IMR-90 (cell line): ENCODE results near the gene RIIAD1. TPM values are rescaled to one million over a fixed set of nuclear protein-coding genes. Genes with fewer than 3 reads are reported as not detected.

Experiments
- ATAC-seq: fragments of 200-7000 bp; cut with Tn5 transposase; 2 replicates; pipeline ENCODE4 v1.9.1; 2020; ENCODE audit warnings: low read depth, mild to moderate bottlenecking, moderate library complexity
- BruUV-seq: library from RNA; stranded (reverse); fragments of 400-500 nt; replicated peaks from 2 replicates; lab custom pipeline; 2021; lab: Mats Ljungman, UMichigan
- CTCF ChIA-PET: fragments of 300-600 bp; formaldehyde crosslinking; extraction: SDS; loops from one replicate; lab custom pipeline; 2021; ENCODE audit warnings: antibody characterized with exemption; lab: Yijun Ruan, JAX
- POLR2A ChIA-PET: fragments of 300-600 bp; sonication (Branson Sonifier 250); formaldehyde crosslinking; loops from one replicate; lab custom pipeline; 2022; ENCODE audit warnings: antibody characterized with exemption; ENCODE audit not compliant: unreplicated experiment; lab: Charles Lee
- DNase-seq: peaks from one replicate; pipeline ENCODE4 v3.0.0; 2013
- H2AFZ ChIP-seq: replicated peaks from 2 replicates; pipeline ENCODE3; 2013; ENCODE audit warnings: low read length, mild to moderate bottlenecking; ENCODE audit not compliant: poor library complexity
- H2AK5ac ChIP-seq: 2 replicates; pipeline ENCODE4 v1.6.1; 2013; ENCODE audit warnings: low read depth, low read length, inconsistent platforms
- H2AK9ac ChIP-seq: replicated peaks from 2 replicates; pipeline ENCODE3; 2013; ENCODE audit warnings: mild to moderate bottlenecking, low read depth, low read length, moderate library complexity; ENCODE audit not compliant: poor library complexity
- H2BK120ac ChIP-seq: 2 replicates; pipeline ENCODE4 v1.6.1; 2013; ENCODE audit warnings: low read depth, low read length, inconsistent platforms
- H2BK15ac ChIP-seq: 3 replicates; pipeline ENCODE4 v1.6.1; 2013; ENCODE audit warnings: low read depth, low read length, inconsistent platforms
- H2BK20ac ChIP-seq: 2 replicates; pipeline ENCODE4 v1.6.1; 2013; ENCODE audit warnings: low read depth, mild to moderate bottlenecking, inconsistent platforms, low read length, moderate library complexity
- H2BK5ac ChIP-seq: 2 replicates; pipeline ENCODE4 v1.6.1; 2013; ENCODE audit warnings: mild to moderate bottlenecking, low read depth, low read length, inconsistent platforms; ENCODE audit not compliant: poor library complexity, severe bottlenecking
- H3K14ac ChIP-seq: replicated peaks from 2 replicates; pipeline ENCODE4 v1.6.1; 2013; ENCODE audit warnings: low read depth, low read length, inconsistent platforms
- H3K18ac ChIP-seq: 2 replicates; pipeline ENCODE4 v1.6.1; 2013; ENCODE audit warnings: low read depth, low read length, control low read depth
- H3K23ac ChIP-seq: 2 replicates; pipeline ENCODE4 v1.6.1; 2013; ENCODE audit warnings: low read depth, low read length, inconsistent platforms
- H3K27ac ChIP-seq: 2 replicates; pipeline ENCODE4 v1.5.1; 2013; ENCODE audit warnings: mild to moderate bottlenecking, control low read depth, low read length; ENCODE audit not compliant: insufficient read depth
- H3K27me3 ChIP-seq: 2 replicates; pipeline ENCODE4 v1.6.1; 2013; ENCODE audit warnings: low read length; ENCODE audit not compliant: control insufficient read depth, insufficient read depth
- H3K36me3 ChIP-seq: 2 replicates; pipeline ENCODE4 v1.6.1; 2013; ENCODE audit warnings: low read length, mixed read lengths; ENCODE audit not compliant: control insufficient read depth, insufficient read depth
- H3K4ac ChIP-seq: 2 replicates; pipeline ENCODE4 v1.6.1; 2013; ENCODE audit warnings: low read depth, low read length, inconsistent platforms
- H3K4me1 ChIP-seq: 2 replicates; pipeline ENCODE4 v1.6.1; 2013; ENCODE audit warnings: low read length, mixed read lengths; ENCODE audit not compliant: control insufficient read depth, insufficient read depth
- H3K4me2 ChIP-seq: 2 replicates; pipeline ENCODE4 v1.6.1; 2013; ENCODE audit warnings: low read depth, mild to moderate bottlenecking, control low read depth, low read length, moderate library complexity
- H3K4me3 ChIP-seq: 2 replicates; pipeline ENCODE4 v1.5.1; 2013; ENCODE audit warnings: low read depth, mild to moderate bottlenecking, control low read depth, low read length, moderate library complexity; ENCODE audit not compliant: insufficient read depth
- H3K56ac ChIP-seq: 2 replicates; pipeline ENCODE4 v1.6.1; 2013; ENCODE audit warnings: low read length, inconsistent platforms; ENCODE audit not compliant: insufficient read depth; ENCODE audit errors: extremely low read depth
- H3K79me1 ChIP-seq, 2 experiments: 2 replicates each; pipeline ENCODE4 v1.6.1; 2013; ENCODE audit warnings: low read length in 2 of 2, inconsistent platforms in 1 of 2, low read depth in 1 of 2
- H3K9ac ChIP-seq: 2 replicates; pipeline ENCODE4 v1.6.1; 2013; ENCODE audit warnings: low read depth, low read length, control low read depth
- H3K9me1 ChIP-seq: 2 replicates; pipeline ENCODE4 v1.6.1; 2013; ENCODE audit warnings: low read length, inconsistent platforms; ENCODE audit not compliant: insufficient read depth
- H3K9me3 ChIP-seq: 2 replicates; pipeline ENCODE4 v1.6.1; 2013; ENCODE audit warnings: low read length; ENCODE audit not compliant: control insufficient read depth, insufficient read depth
- H4K20me1 ChIP-seq: 2 replicates; pipeline ENCODE4 v1.6.1; 2013; ENCODE audit warnings: low read length, inconsistent platforms; ENCODE audit not compliant: insufficient read depth
- H4K5ac ChIP-seq: 2 replicates; pipeline ENCODE4 v1.6.1; 2013; ENCODE audit warnings: mild to moderate bottlenecking, low read depth, low read length, control low read depth
- H4K8ac ChIP-seq, 2 experiments: 2 replicates each; pipeline ENCODE4 v1.6.1; 2013; ENCODE audit warnings: low read depth in 2 of 2, low read length in 2 of 2, control low read depth in 1 of 2, inconsistent platforms in 1 of 2
- H4K91ac ChIP-seq: 2 replicates; pipeline ENCODE4 v1.6.1; 2013; ENCODE audit warnings: low read depth, low read length, inconsistent platforms; ENCODE audit not compliant: insufficient read depth
- BHLHE40 ChIP-seq: fragments of 150-350 bp; IDR thresholded peaks from 2 replicates; pipeline ENCODE4 v1.6.1; 2016; ENCODE audit warnings: mild to moderate bottlenecking, low read depth, low read length
- FOS ChIP-seq: fragments of 150-350 bp; IDR thresholded peaks from 2 replicates; pipeline ENCODE4 v1.6.1; 2016; ENCODE audit warnings: low read depth, low read length
- MXI1 ChIP-seq: IDR thresholded peaks from 2 replicates; pipeline ENCODE4 v1.6.1; 2012; ENCODE audit warnings: low read depth, mild to moderate bottlenecking, low read length, moderate library complexity, borderline replicate concordance
- NFE2L2 ChIP-seq: fragments of 150-350 bp; IDR thresholded peaks from 2 replicates; pipeline ENCODE4 v1.6.1; 2016; ENCODE audit warnings: low read depth, mild to moderate bottlenecking, low read length
- POLR2A ChIP-seq: IDR thresholded peaks from 2 replicates; pipeline ENCODE4 v1.6.1; 2012; ENCODE audit warnings: mild to moderate bottlenecking, low read depth, low read length
- RAD21 ChIP-seq: IDR thresholded peaks from 2 replicates; pipeline ENCODE4 v1.6.1; 2012; ENCODE audit warnings: low read length, improper control_type of control experiment
- RCOR1 ChIP-seq: IDR thresholded peaks from 2 replicates; pipeline ENCODE4 v1.6.1; 2012; ENCODE audit warnings: mild to moderate bottlenecking, low read length, improper control_type of control experiment; ENCODE audit not compliant: insufficient replicate concordance
- SMC3 ChIP-seq: fragments of 150-350 bp; IDR thresholded peaks from 2 replicates; pipeline ENCODE4 v1.6.1; 2016; ENCODE audit warnings: low read depth, mild to moderate bottlenecking, antibody characterized with exemption, low read length, moderate library complexity
- WGBS, 2 experiments: methylation state at CpG; one replicate each; pipeline versions ENCODE4 v1.1.5 to v1.1.7; 2013; ENCODE audit warnings: missing lambda C conversion rate in 2 of 2; ENCODE audit not compliant: insufficient read length in 1 of 2; ENCODE audit errors: extremely low coverage in 2 of 2; 5-methylcytosine and 5-hydroxymethylcytosine counted together
- dilution Hi-C: fragments of 300-500 bp; cut with HindIII; formaldehyde crosslinking; loops from one replicate; pipeline ENCODE4 v1.14.3; 2018; ENCODE audit warnings: low sequenced_read_pairs; ENCODE audit not compliant: unreplicated experiment
- in situ Hi-C: fragments of 300-500 bp; cut with MboI; formaldehyde crosslinking; loops from 3 replicates; pipeline ENCODE4 v1.14.3; 2019; ENCODE audit warnings: low sequenced_read_pairs, inconsistent platforms, mixed read lengths
- intact Hi-C: fragments of 100-400 bp; cut with micrococcal nuclease; formaldehyde crosslinking; loops from 2 replicates; pipeline ENCODE4 v1.10.0; 2022
- polyA plus RNA-seq, 3 experiments: library from polyadenylated mRNA; depleted of rRNA; stranded (reverse); fragments of >200 nt; gene quantifications; 2 replicates each; pipeline ENCODE4 v1.2.3, GENCODE V29; 2012; ENCODE audit warnings: low replicate concordance in 1 of 3
- total RNA-seq: library from RNA; depleted of rRNA; stranded (reverse); fragments of >200 nt; gene quantifications from 2 replicates; pipeline ENCODE4 v1.2.3, GENCODE V29; 2012
- TF ChIP-seq, protein P1 (sequence below): fragments of 150-350 bp; IDR thresholded peaks from 2 replicates; pipeline ENCODE4 v1.6.1; 2016; ENCODE audit warnings: low read depth, mild to moderate bottlenecking, low read length, moderate library complexity, borderline replicate concordance

RIIAD1 gene
- total and polyA plus RNA-seq, 2 of the 4 experiments (the other 2 are of a cell fraction) = not detected

- H3K4me1 ChIP-seq = no peaks in the 10 kb centered on the region
- no peaks in the 10 kb centered on the region; the same call in 1 of the 2 replicates for H4K20me1 ChIP-seq
- no peak overlapping the region for H4K8ac ChIP-seq
- intact Hi-C loops = loop anchor here (2.0 kb wide), 1 partner anchor 25 kb away; the partner anchor contains the start of gene CELF3
- no peak overlapping the region for H4K91ac ChIP-seq
- H2BK5ac ChIP-seq = no peak overlapping the region
- WGBS, 2 experiments = 80% methylated on average over 1 of the region's 3 CpGs; no CpG with 5 or more reads in 1 of the 2 experiments
- no peak overlapping the region for H3K23ac ChIP-seq
- no peak overlapping the region for H3K18ac ChIP-seq
- dilution Hi-C loops = no loop called here
- DNase-seq = no peak
- no peak overlapping the region for H3K14ac ChIP-seq
- no peak overlapping the region for H2AFZ ChIP-seq
- H3K36me3 ChIP-seq = peaks cover 16% of the 10 kb centered on the region
- no TSS peak for BruUV-seq
- H3K4me3 ChIP-seq = no peak overlapping the region
- no peak overlapping the region for H3K4ac ChIP-seq
- no peak overlapping the region for H4K5ac ChIP-seq
- no peak overlapping the region for H2BK20ac ChIP-seq
- H3K4me2 ChIP-seq = no peak overlapping the region
- no peak for ATAC-seq
- H2AK5ac ChIP-seq = no peak overlapping the region
- in situ Hi-C loops = no loop called here
- ChIA-PET POLR2A (no interaction called here), CTCF (interaction anchor here (1.1 kb wide), 1 partner anchor 9 kb away, joined by 3 read pairs; no protein-coding TSS in a partner anchor)
- peaks cover 0 to 2% of the 10 kb centered on the region in 2 experiments; a peak in 1 of 4 replicates for H3K79me1 ChIP-seq
- TF ChIP-seq RAD21 (no peak), RCOR1 (no peak), POLR2A (no peak), BHLHE40 (no peak), NFE2L2 (no peak), SMC3 (no peak), MXI1 (no peak), FOS (no peak)
- TF ChIP-seq, protein P1, sequence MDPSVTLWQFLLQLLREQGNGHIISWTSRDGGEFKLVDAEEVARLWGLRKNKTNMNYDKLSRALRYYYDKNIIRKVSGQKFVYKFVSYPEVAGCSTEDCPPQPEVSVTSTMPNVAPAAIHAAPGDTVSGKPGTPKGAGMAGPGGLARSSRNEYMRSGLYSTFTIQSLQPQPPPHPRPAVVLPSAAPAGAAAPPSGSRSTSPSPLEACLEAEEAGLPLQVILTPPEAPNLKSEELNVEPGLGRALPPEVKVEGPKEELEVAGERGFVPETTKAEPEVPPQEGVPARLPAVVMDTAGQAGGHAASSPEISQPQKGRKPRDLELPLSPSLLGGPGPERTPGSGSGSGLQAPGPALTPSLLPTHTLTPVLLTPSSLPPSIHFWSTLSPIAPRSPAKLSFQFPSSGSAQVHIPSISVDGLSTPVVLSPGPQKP = no peak
- no peaks in the 10 kb centered on the region for H3K9me3 ChIP-seq
- H3K56ac ChIP-seq = no peak overlapping the region
- no peak overlapping the region for H3K9ac ChIP-seq
- no peak overlapping the region for H3K27ac ChIP-seq
- no peak overlapping the region for H2AK9ac ChIP-seq
- H3K9me1 ChIP-seq = no peaks in the 10 kb centered on the region
- no peak overlapping the region for H2BK120ac ChIP-seq
- no peaks in the 10 kb centered on the region for H3K27me3 ChIP-seq
- H2BK15ac ChIP-seq = no peak overlapping the region
Measured at GRCh38 chr1:151692226-151692625, 29.1 kb upstream of the RIIAD1 start.
